Heart right ventricle (tissue), 16 donors: ENCODE results near the gene ELAVL3. TPM values are rescaled to one million over a fixed set of nuclear protein-coding genes. Genes with fewer than 3 reads are reported as not detected.
"Not testable (repeated sequence)": the region's sequence is repeated elsewhere in the genome, so short reads cannot be mapped to it uniquely, and the experiment has no call there.

ENCODE experiments used
- ATAC-seq, 8 donors: fragments of 200-7000 bp; cut with Tn5 transposase; one replicate each; pipeline ENCODE4 v1.9.1; 2020; ENCODE audit warnings: mild to moderate bottlenecking in 8 of 8, moderate library complexity in 8 of 8, moderate number of reproducible peaks in 1 of 8
- DNase-seq, 2 donors: peaks; one replicate each; pipeline ENCODE4 v3.0.0-alpha.2; 2020
- H3K27ac ChIP-seq, 10 donors: fragments of 200-600 bp; sonication (generic) in 2 of 10; one replicate each; pipeline versions ENCODE4 v1.5.0 to v1.8.0; 2020 to 2022; ENCODE audit warnings: mild to moderate bottlenecking in 3 of 10
- H3K27me3 ChIP-seq, 7 donors: fragments of 200-600 bp; one replicate each; pipeline ENCODE4 v1.8.0; 2021 to 2022; ENCODE audit warnings: mild to moderate bottlenecking in 2 of 7
- H3K36me3 ChIP-seq, 9 donors: fragments of 200-600 bp; sonication (generic) in 1 of 9; one replicate each; pipeline versions ENCODE4 v1.5.0 to v1.8.0; 2020 to 2022; ENCODE audit warnings: mild to moderate bottlenecking in 2 of 9
- H3K4me1 ChIP-seq, 9 donors: fragments of 200-600 bp; sonication (generic) in 1 of 9; one replicate each; pipeline versions ENCODE4 v1.5.0 to v1.8.0; 2020 to 2022; ENCODE audit warnings: mild to moderate bottlenecking in 4 of 9
- H3K4me3 ChIP-seq, 10 donors: fragments of 200-600 bp; sonication (generic) in 2 of 10; one replicate each; pipeline versions ENCODE4 v1.5.0 to v1.8.0; 2020 to 2022; ENCODE audit warnings: mild to moderate bottlenecking in 7 of 10, moderate library complexity in 2 of 10
- H3K9me3 ChIP-seq, 11 donors: fragments of 200-600 bp in 10 of 11; sonication (generic) in 2 of 11; one replicate each; pipeline versions ENCODE4 v1.5.0 to v1.8.0; 2013 to 2022; ENCODE audit warnings: mild to moderate bottlenecking in 2 of 11, control low read depth in 1 of 11, moderate library complexity in 1 of 11
- WGBS, 2 donors: extraction: QIAGEN DNeasy Blood & Tissue Kit; methylation state at CpG; one replicate each; pipeline ENCODE4 v1.1.7; 2013; ENCODE audit warnings: inconsistent platforms in 1 of 2; 5-methylcytosine and 5-hydroxymethylcytosine counted together
- intact Hi-C, 10 donors: fragments of 100-400 bp; cut with DNase I; formaldehyde crosslinking; loops; one replicate each; pipeline versions ENCODE4 v1.11.1 to v1.14.2; 2022
- polyA plus RNA-seq, 2 donors: library from polyadenylated mRNA; stranded (reverse); fragments of 200-250 nt; gene quantifications; one replicate each; pipeline ENCODE4 v1.2.3, GENCODE V29; 2013
- total RNA-seq, 10 donors: library from RNA; stranded (reverse); fragmentation: NEBNext Ultra II Directional in 3 of 10; extraction: Animal tissue kit (Norgen Biotek cat#: 25700) in 3 of 10; gene quantifications; one replicate each; pipeline versions ENCODE4 v1.2.1 to v1.2.4, GENCODE V29; 2021 to 2023
- TF ChIP-seq, protein P1 (sequence below), 9 donors: fragments of 200-600 bp; sonication (generic) in 2 of 9; IDR thresholded peaks; one replicate each; pipeline versions ENCODE4 v1.5.0 to v1.8.0; 2021 to 2022; ENCODE audit warnings: antibody characterized with exemption in 9 of 9, mild to moderate bottlenecking in 5 of 9, moderate library complexity in 1 of 9
- donor health status: Arrhythmogenic right ventricular cardiomyopathy.
- donor health status: ischemic (EF 13 %, LVEDD 7.1; RV severe dilation, severe dysfunction).
- donor health status: healthy with polysubstance abuse.
- donor health status: DM: no; HTN: yes; CAD: no.
- donor health status: DM: no; HTN: no; CAD: no.
- donor health status: ischemic (EF 25% LVEDD 6.9; RV normal size, moderate dysfunction).
- donor health status: ischemic (EF 25% LVEDD 5.7; RV mildly dilated, moderate dysfunction).
- donor health status: healthy.
- donor health status: DM: yes; HTN: yes; CAD: no.
- donor health status: Ischemic cardiomyopathy.
- donor health status: ischemic (EF 35%, LVEDD 5.7; RV mildly dilated, moderate dysfunction).
- donor health status: nonischemic (EF 11% LVEDD 7.7; RV severe dilation, severe dysfunction).
- donor health status: DM: yes; HTN: yes; CAD: no.
- donor health status: PGD.
- donor health status: ischemic (EF 29% LVEDD 5.4; RV normal size, mild dysfunction).
- donor health status: nonischemic (EF 23%, LVEDD 6.1; RV moderate dilation, normal function).

ELAVL3 gene
- total and polyA plus RNA-seq, 12 donors = 0.07 to 0.44 (median 0.21) TPM; not detected in 3

GRCh38 chr19:11461453-11461852 is 19.4 kb downstream of the ELAVL3 start:
- intact Hi-C loops = no loop called here
- Histone ChIP-seq H3K27ac (no peak overlapping the region), H3K4me3 (no peak overlapping the region), H3K36me3 (no peaks in the 10 kb centered on the region), H3K9me3 (no peaks in the 10 kb centered on the region), H3K27me3 (peaks cover 0 to 22% (median 16%) of the 10 kb centered on the region in 7 donors), H3K4me1 (no peaks in the 10 kb centered on the region)
- ATAC-seq (no peak), DNase-seq (no peak)
- TF ChIP-seq, protein P1, sequence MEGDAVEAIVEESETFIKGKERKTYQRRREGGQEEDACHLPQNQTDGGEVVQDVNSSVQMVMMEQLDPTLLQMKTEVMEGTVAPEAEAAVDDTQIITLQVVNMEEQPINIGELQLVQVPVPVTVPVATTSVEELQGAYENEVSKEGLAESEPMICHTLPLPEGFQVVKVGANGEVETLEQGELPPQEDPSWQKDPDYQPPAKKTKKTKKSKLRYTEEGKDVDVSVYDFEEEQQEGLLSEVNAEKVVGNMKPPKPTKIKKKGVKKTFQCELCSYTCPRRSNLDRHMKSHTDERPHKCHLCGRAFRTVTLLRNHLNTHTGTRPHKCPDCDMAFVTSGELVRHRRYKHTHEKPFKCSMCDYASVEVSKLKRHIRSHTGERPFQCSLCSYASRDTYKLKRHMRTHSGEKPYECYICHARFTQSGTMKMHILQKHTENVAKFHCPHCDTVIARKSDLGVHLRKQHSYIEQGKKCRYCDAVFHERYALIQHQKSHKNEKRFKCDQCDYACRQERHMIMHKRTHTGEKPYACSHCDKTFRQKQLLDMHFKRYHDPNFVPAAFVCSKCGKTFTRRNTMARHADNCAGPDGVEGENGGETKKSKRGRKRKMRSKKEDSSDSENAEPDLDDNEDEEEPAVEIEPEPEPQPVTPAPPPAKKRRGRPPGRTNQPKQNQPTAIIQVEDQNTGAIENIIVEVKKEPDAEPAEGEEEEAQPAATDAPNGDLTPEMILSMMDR (IDR thresholded peaks at IDR 0.05) = no peak
- WGBS, 2 donors = 74 to 76% methylated on average over 2 of the region's 2 CpGs

- intact Hi-C loops = no loop called here
- H3K36me3 ChIP-seq = no peaks in the 10 kb centered on the region
- DNase-seq (no peak), ATAC-seq (no peak)
- peaks cover 0 to 23% (median 16%) of the 10 kb centered on the region in 7 donors for H3K27me3 ChIP-seq
- TF ChIP-seq, protein P1 (IDR thresholded peaks at IDR 0.05) = peak in 3 of 9 donors; percentile 7 to 25 (median 10)
- H3K4me3 ChIP-seq = no peak overlapping the region
- no peak overlapping the region for H3K27ac ChIP-seq
- no peaks in the 10 kb centered on the region for H3K9me3 ChIP-seq
- no peaks in the 10 kb centered on the region for H3K4me1 ChIP-seq
- 56 to 70% methylated on average over 4 of the region's 4 CpGs for WGBS, 2 donors
Measured at GRCh38 chr19:11460207-11460606, 20.6 kb downstream of the ELAVL3 start.

DNA sequence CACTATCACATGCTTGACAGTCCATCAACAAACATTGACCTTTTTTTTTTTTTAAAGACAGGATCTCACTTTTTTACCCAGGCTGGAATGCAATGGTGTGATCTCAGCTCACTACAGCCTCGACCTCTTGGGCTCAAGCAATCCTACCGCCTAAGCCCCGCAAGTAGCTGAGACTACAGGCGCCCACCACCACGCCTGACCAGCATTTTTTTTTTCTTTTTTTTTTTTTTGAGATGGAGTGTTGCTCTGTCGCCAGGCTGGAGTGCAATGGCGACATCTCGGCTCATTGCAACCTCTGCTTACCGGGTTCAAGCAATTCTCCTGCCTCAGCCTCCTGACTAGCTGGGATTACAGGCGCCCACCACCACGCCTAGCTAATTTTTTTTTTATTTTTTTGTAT is 21.9 kb downstream of the ELAVL3 start:
- ATAC-seq, H3K9me3 ChIP-seq, H3K4me3 ChIP-seq, DNase-seq, intact Hi-C loops, H3K36me3 ChIP-seq, H3K27ac ChIP-seq, H3K4me1 ChIP-seq: not testable (repeated sequence)
- 83 to 84% methylated on average over 11 of the region's 11 CpGs for WGBS, 2 donors
- peaks cover 0 to 23% (median 16%) of the 10 kb centered on the region in 7 donors for H3K27me3 ChIP-seq

DNA sequence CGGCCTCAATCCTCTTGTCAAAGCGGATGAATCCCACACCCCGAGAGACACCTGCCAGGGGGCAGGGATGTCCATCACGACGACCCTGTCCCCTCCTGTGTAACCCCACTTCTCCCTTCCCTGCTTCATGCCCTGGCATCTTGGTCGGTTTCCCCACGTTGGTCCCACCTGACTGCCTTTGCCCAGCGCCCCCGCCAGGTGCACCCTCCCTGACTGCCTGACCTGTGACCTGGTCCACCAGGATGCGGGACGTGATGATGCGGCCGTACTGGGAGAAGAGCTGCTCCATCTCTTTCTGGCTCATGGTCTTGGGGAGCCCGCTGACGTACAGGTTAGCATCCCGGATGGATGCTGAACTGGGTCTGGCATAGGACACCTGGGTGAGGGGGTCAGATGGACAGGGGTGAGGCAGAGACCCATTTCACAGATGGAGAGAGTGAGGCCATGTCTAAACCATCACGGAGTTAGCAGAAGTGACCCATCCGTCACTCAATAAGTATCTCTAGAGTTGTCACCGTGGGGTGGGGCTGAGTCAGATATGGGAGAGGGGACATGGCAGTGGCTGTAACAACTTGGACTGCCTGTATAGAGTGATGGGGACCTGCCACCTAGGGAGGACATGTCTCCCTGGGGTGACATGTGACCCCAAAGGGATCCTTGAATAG is 22.5 kb downstream of the ELAVL3 start:
- intact Hi-C loops = no loop called here
- DNase-seq = no peak
- Histone ChIP-seq H3K27me3 (peaks cover 0 to 23% (median 16%) of the 10 kb centered on the region in 7 donors), H3K9me3 (no peaks in the 10 kb centered on the region), H3K4me3 (no peak overlapping the region), H3K36me3 (no peaks in the 10 kb centered on the region), H3K4me1 (no peaks in the 10 kb centered on the region), H3K27ac (no peak overlapping the region)
- WGBS, 2 donors = 86% methylated on average over 19 of the region's 19 CpGs
- TF ChIP-seq, protein P1 (IDR thresholded peaks at IDR 0.05) = no peak
- peak in 1 of 8 donors; percentile 36 for ATAC-seq

- DNase-seq = no peak
- Histone ChIP-seq H3K27ac (no peak overlapping the region), H3K4me3 (no peak overlapping the region), H3K9me3 (no peaks in the 10 kb centered on the region), H3K36me3 (no peaks in the 10 kb centered on the region), H3K27me3 (peaks cover 0 to 26% (median 18%) of the 10 kb centered on the region in 7 donors), H3K4me1 (no peaks in the 10 kb centered on the region)
- ATAC-seq = no peak
- WGBS, 2 donors = 87 to 90% methylated on average over 20 of the region's 20 CpGs
- intact Hi-C loops = no loop called here
- TF ChIP-seq, protein P1 (IDR thresholded peaks at IDR 0.05) = no peak
Measured at GRCh38 chr19:11457831-11458230, 23.0 kb downstream of the ELAVL3 start.
